RWPE1 (cell line): Measurements from ENCODE around the gene KCNA5.

Source experiments
- CTCF ChIA-PET: fragments of 350-600 bp; sonication (Branson Sonifier 250); formaldehyde crosslinking; extraction: SDS; loops from one replicate; lab custom pipeline; 2021; lab: Yijun Ruan, JAX
- POLR2A ChIA-PET: fragments of 400-600 bp; formaldehyde crosslinking; extraction: SDS; loops from one replicate; lab custom pipeline; 2020; ENCODE audit warnings: antibody characterized with exemption; ENCODE audit not compliant: low non-redundant PET; lab: Yijun Ruan, JAX
- DNase-seq: peaks from one replicate; pipeline ENCODE4 v3.0.0; 2012; ENCODE audit warnings: low spot score
- H3K27ac ChIP-seq: fragments of 450-650 bp; 2 replicates; pipeline ENCODE4 v1.5.1; 2017
- CTCF ChIP-seq: fragments of 450-650 bp; conservative IDR thresholded peaks from 2 replicates; pipeline ENCODE4 v1.5.1; 2017; ENCODE audit warnings: low read depth, mild to moderate bottlenecking

The KCNA5 gene

GRCh38 chr12:5083955-5084849 is 40.5 kb downstream of the KCNA5 start:
- POLR2A ChIA-PET = no interaction called here
- TF ChIP-seq CTCF = peak; percentile 51
- CTCF ChIA-PET = interaction anchor here (0.5 to 3.2 kb wide), 12 partner anchors 23 to 865 kb away, joined by 3 to 18 read pairs (median 4); no protein-coding TSS in a partner anchor
- H3K27ac ChIP-seq = no peak overlapping the region
- peak; percentile 56 for DNase-seq

- no peak for DNase-seq
- no peak overlapping the region for H3K27ac ChIP-seq
- no peak for TF ChIP-seq CTCF
- POLR2A ChIA-PET = no interaction called here
- CTCF ChIA-PET = interaction anchor here (0.8 to 1.1 kb wide), 2 partner anchors 15 to 356 kb away, joined by 4 to 8 read pairs; no protein-coding TSS in a partner anchor
Observed at GRCh38 chr12:5085896-5086295, 42.2 kb downstream of the KCNA5 start.

GRCh38 chr12:5087831-5088554 is 44.3 kb downstream of the KCNA5 start:
- no peak overlapping the region for H3K27ac ChIP-seq
- CTCF ChIA-PET = no interaction called here
- DNase-seq = no peak
- TF ChIP-seq CTCF = no peak
- POLR2A ChIA-PET = no interaction called here

- ChIA-PET CTCF (no interaction called here), POLR2A (no interaction called here)
- no peak for TF ChIP-seq CTCF
- DNase-seq = no peak
- no peak overlapping the region for H3K27ac ChIP-seq
Observed at GRCh38 chr12:5088586-5089264, 45.0 kb downstream of the KCNA5 start.

GRCh38 chr12:5094551-5094950 is 50.9 kb downstream of the KCNA5 start:
- no peak overlapping the region for H3K27ac ChIP-seq
- POLR2A ChIA-PET = no interaction called here
- no peak for TF ChIP-seq CTCF
- no peak for DNase-seq
- CTCF ChIA-PET = interaction anchor here (0.6 kb wide), 2 partner anchors 85 to 208 kb away, joined by 3 to 4 read pairs; no protein-coding TSS in a partner anchor

GRCh38 chr12:5094986-5095385 is 51.3 kb downstream of the KCNA5 start:
- ChIA-PET CTCF (no interaction called here), POLR2A (no interaction called here)
- DNase-seq = no peak
- no peak overlapping the region for H3K27ac ChIP-seq
- TF ChIP-seq CTCF = no peak
